CD4-positive, alpha-beta T cell treated with Interleukin-6 at 100 ng/mL for 8 hours (primary cell): ENCODE measurements around the gene GOLGA2.
A peak's percentile ranks its signal among the peaks of the same experiment; 100 is the strongest.
"Not testable (repeated sequence)": the region's sequence is repeated elsewhere in the genome, so short reads cannot be mapped to it uniquely, and the experiment has no call there.

ENCODE experiments used
- DNase-seq: peaks from one replicate; pipeline ENCODE4 v3.0.0-alpha.2; 2020; ENCODE audit warnings: mixed read lengths, low spot score

The GOLGA2 gene

GRCh38 chr9:128294142-128294541 is 18.3 kb upstream of the GOLGA2 start:
- no peak for DNase-seq

DNA sequence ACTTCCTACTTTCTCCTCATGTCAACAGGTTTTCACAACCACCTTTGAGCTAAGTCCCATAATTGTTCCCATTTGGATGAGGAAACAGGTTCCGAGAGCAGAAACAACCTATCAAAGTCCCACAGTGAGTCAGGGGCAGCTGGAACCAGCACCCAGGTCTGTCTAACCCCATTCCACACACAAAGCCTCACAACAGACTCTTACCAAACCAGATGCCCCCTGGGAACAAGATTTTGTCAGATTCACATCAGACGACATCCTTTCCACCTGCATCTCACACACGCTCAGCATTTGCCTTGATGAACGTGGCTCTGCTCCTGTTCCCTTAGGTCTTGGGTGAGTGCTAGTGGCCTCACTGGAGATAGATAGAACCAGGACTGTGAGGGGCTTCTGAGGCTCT is 17.3 kb upstream of the GOLGA2 start:
- DNase-seq, result no peak

DNA sequence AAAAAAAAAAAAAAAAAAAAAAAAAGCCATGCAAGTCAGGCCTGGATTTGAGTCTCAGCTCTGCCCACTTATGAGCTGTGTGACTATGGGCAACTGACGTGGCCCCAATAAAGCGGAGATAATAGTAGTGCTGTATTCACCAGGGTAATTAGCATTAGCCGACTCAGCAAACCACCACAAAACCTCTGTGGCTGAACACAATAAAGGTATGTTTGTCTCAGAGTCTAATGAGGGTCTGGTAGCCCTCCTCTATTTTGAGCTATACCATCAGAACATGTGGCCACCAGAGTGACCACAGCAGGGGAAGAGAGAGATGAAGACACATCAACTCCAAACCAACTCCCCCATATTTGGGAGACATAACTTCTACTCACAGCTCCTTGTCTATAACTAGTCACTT is 16.2 kb upstream of the GOLGA2 start:
- DNase-seq, result no peak

DNA sequence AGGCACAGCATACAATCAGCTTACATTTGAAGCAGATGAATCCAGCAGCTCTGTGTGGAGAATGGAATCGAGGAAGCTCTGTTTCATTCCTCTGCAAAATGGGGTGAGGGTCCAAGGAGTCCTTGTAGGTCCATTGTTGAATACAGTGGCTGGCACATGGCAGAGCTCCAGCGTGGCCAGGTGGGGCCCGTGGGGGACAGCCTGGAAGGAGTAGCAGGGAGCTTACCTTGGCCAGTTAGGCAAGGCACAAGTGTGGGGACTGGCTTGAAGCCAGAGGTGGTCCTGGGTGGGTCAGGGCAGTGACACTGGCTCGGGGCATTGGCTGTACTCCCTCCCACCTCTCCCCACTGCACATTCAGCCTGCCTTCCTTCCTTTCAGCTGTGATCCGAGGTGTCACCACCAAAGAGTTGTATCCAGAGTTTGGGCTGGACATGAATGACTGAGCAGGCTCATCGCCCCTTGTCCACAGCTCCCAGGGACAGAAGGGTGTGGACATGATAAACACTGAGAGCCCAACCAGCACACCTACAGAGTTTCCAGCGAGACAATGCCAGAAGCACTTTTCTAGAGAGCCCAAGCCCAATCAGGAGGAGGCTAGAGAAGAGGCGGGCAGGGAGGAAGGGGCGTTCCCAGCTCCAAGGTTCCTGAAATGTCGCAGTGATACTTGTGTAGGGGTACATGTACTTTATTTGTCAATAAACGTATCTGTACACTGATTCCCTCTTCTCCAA is 12.6 kb upstream of the GOLGA2 start:
- no peak for DNase-seq

GRCh38 chr9:128286440-128286839 is 10.6 kb upstream of the GOLGA2 start:
- no peak for DNase-seq

DNA sequence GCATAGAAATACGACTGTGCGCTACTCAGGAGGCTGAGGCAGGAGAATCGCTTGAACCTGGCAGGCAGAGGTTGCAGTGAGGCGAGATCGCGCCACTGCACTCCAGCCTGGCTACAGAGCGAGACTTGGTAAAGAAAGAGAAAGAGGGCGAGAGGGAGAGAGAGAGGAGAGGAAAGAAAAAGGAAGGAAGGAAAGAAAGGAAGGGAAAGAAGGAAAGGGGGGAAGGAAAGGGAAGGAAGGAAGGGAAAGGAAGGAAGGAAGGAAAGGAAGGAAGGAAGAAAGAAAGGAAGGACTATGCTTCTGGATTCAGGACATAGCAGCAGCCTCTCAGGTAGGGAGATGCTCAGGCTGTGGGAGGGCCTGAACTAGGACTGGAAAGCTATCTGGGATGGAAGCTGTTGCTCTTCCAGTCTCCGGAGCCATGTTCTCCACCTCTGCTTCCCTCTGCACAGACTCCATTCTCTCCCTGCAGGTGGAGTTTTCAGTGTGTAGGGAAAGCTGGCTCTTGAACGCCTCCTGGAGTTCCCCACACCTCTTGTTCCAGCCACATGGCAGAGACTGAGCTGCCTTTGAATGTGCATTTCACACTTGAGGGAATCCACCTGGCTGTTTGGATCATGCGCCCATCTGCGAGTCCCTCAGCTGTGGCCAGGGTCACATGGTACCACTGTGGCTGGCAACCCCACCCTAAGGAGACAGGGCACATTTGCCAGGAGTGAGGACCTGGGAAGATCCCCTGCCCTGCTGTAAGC is 9.4 kb upstream of the GOLGA2 start:
- DNase-seq, result no peak

GRCh38 chr9:128282500-128282899 is 6.7 kb upstream of the GOLGA2 start:
- DNase-seq, result no peak

DNA sequence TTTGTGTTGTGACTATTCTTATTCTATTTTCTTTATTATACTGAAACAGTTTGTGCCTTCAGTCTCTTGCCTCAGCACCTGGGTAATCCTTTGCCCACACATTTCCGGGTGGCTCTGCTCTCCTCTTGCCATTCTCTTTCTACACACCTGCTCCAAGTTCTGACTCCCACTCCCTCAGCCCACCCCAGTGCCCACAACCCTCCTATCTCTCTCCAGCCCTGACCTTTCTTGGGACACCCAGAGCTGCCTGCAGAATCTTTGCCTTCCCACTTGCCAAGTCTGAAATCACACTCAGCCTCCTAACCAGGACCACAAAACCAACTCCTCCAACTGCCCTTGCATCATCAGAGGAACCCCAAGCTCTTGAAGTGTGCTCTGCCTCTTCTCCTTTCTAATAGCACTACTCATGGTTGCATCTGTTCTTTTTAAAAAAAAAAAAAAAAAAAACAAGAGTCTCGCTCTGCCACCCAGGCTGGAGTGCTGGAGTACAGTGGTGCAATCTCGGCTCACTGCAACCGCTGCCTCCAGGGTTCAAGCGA is 4.3 kb upstream of the GOLGA2 start:
- no peak for DNase-seq

DNA sequence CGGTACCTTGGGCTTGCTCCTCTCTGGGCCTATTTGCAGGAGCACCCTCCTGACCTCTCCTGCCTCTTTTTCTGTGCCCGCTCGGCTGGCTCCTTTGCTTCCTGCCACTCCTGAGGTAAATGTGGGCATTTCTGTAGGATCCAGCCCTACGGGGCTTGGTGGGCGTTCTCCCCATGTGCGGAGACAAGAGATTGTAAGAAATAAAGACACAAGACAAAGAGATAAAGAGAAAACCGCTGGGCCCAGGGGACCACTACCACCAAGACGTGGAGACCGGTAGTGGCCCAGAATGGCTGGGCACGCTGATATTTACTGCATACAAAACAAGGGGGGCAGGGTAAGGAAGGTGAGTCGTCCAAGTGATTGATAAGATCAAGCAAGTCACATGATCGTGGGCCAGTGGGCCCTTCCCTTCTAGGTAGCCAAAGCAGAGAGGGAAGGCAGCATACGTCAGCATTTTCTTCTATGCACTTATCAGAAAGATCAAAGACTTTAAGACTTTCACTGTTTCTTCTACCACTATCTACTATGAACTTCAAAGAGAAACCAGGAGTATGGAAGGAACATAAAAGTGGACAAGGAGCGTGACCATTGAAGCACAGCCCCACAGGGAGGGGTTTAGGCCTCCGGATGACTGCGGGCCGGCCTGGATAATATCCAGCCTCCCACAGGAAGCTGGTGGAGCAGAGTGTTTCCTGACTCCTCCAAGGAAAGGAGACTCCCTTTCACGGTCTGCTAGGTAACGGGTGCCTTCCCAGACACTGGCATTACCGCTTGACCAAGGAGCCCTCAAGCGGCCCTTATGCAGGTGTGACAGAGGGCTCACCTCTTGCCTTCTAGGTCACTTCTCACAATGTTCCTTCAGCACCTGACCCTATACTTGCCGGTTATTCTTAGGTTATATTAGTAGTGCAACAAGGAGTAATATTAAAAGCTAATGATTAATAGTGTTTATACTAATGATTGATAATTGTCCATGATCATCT is 3.6 kb upstream of the GOLGA2 start:
- not testable (repeated sequence) for DNase-seq

GRCh38 chr9:128276574-128277270 is 915 bp upstream of the GOLGA2 start:
- no peak for DNase-seq

- DNase-seq, result peak; percentile 100
Observed at GRCh38 chr9:128276008-128276573, 284 bp upstream of the GOLGA2 start, which contains the start of gene SWI5. Gene SWI5 (plus strand): TSS chr9:128276276.

- no peak for DNase-seq
Observed at GRCh38 chr9:128274245-128274644, 1.6 kb downstream of the GOLGA2 start.

DNA sequence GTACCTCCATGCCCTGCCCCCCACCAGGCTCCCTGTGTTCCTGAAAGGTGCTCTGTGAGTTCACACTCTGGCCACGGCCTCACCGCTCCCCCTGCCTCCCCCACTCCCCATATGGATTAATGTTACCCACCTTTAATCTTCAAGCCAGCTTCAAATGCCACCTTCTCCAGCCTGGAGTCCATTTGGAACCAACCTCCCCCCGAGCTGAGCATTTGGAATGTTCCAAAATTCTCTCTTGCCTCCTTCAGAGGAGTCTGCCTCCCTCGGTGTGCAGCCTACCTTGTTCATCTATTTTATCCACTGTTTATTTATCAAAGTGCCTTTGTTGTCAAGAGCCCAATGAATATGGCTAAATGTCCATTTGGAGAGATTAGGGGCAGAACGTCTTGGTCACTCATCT is 4.3 kb downstream of the GOLGA2 start:
- DNase-seq, result no peak

GRCh38 chr9:128271112-128271511 is 4.7 kb downstream of the GOLGA2 start:
- DNase-seq, result no peak

DNA sequence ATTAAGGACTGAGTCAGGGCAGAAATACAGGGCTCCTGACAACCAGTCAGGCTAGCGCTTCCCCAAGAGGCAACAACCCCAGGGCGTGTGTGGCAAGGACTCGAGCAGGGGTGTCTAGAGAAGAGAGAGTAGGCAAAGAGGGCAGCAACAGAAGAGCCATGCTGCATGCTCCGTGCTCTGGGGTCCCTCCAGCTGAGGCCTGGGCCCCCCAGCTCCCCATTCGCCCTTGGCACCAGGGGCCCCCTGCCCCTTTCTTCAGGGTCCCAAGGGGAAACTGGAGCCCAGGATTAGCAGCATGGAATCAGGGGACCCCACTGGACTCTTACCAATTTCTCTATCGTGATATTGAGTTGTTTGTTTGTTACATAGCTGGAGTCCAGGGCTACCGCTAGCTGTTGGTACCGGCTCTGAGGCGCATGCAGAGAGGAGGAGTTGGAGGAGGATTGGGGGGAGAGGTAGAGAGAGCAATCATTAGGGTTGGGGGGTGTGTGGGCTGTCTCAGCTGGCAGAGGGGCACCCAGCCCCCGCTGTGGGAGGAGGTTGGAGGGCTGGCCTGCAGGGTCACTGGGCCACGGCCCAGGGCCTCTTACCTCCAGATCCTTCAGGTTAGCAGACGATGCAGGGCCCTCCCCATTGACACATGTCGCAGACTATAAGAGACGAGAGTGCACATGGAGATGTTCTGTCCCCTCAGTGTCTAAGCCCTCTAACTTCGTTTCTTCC is 8.8 kb downstream of the GOLGA2 start:
- no peak for DNase-seq

- no peak for DNase-seq
Observed at GRCh38 chr9:128265348-128265847, 10.4 kb downstream of the GOLGA2 start.

DNA sequence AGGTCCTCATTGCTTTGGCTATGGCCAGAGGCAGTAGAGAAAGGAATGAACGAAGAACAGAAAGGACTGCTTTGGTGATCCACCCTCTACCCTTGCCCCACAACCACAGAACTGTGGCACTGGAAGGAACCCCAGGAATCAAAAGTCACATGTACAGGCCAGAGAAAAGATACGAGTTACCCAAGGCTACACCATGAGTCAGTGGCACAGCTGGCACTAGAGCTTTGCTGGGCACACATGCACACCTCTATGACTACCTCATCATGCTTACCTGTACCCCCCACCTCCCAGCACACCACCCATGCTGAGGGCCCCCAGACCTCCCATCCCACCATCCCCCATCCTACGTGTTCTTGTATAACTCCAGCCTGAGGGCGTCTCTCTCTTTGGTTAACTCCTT is 13.1 kb downstream of the GOLGA2 start:
- DNase-seq, result no peak

DNA sequence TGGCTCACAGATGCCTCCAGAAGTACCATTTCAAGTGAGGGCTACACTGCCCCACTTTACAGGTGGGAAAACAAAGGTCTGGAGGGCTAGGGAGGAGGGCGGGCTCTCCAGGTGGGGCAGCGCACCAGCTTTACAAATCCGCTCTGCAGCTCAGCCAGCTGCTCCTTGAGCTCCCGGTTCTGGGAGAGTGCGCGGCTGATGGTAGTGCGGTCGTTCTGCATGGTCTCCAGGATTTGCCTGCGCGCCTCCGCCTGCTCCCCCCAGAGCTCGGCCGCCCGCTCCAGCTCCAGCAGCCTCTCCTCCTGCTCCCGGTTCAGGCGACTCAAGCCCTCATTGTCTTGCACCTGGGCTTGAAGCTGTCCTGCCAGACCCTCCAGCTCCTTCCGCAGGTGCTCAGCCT is 15.5 kb downstream of the GOLGA2 start:
- no peak for DNase-seq

GRCh38 chr9:128259156-128259555 is 16.7 kb downstream of the GOLGA2 start:
- DNase-seq, result no peak

- DNase-seq, result no peak
Observed at GRCh38 chr9:128258326-128258725, 17.5 kb downstream of the GOLGA2 start.
